Muscle of arm (tissue), 12 donors: ENCODE results near the gene SNX9. TPM values are rescaled to one million over a fixed set of nuclear protein-coding genes. Genes with fewer than 3 reads are reported as not detected.
"Not testable (repeated sequence)": the region's sequence is repeated elsewhere in the genome, so short reads cannot be mapped to it uniquely, and the experiment has no call there.

Source experiments
- DNase-seq: peaks from one replicate; pipeline ENCODE4 v3.0.0-alpha.2; 2013
- polyA plus RNA-seq, 12 donors: library from polyadenylated mRNA; unstranded; fragments of 120-200 nt; gene quantifications; one replicate each; pipeline ENCODE4 v1.2.1, GENCODE V29; 2013; ENCODE audit not compliant: insufficient read length in 12 of 12

Gene SNX9
- polyA plus RNA-seq, 12 donors: 18.6 to 33.8 (median 26.3) TPM; not detected in 1

- no peak for DNase-seq
Measured at GRCh38 chr6:157884756-157885155, 61.7 kb downstream of the SNX9 start.

- DNase-seq: no peak
Measured at GRCh38 chr6:157885211-157885788, 62.3 kb downstream of the SNX9 start.

GRCh38 chr6:157885876-157886275, 62.8 kb downstream of the SNX9 start:
- no peak for DNase-seq

GRCh38 chr6:157887892-157888291, 64.8 kb downstream of the SNX9 start:
- DNase-seq: no peak

- DNase-seq: no peak
Measured at GRCh38 chr6:157891544-157892362, 68.7 kb downstream of the SNX9 start.

- no peak for DNase-seq
Measured at GRCh38 chr6:157892363-157892877, 69.4 kb downstream of the SNX9 start.

GRCh38 chr6:157893238-157893637, 70.2 kb downstream of the SNX9 start:
- no peak for DNase-seq

GRCh38 chr6:157895585-157895984, 72.5 kb downstream of the SNX9 start:
- no peak for DNase-seq

- no peak for DNase-seq
Measured at GRCh38 chr6:157896932-157897331, 73.9 kb downstream of the SNX9 start.

- DNase-seq: no peak
Measured at GRCh38 chr6:157898169-157898568, 75.1 kb downstream of the SNX9 start.

- DNase-seq: no peak
Measured at GRCh38 chr6:157898640-157899039, 75.6 kb downstream of the SNX9 start.

GRCh38 chr6:157900262-157900661, 77.2 kb downstream of the SNX9 start:
- DNase-seq: not testable (repeated sequence)

- not testable (repeated sequence) for DNase-seq
Measured at GRCh38 chr6:157900751-157901150, 77.7 kb downstream of the SNX9 start.

- DNase-seq: no peak
Measured at GRCh38 chr6:157904999-157905398, 82.0 kb downstream of the SNX9 start.

GRCh38 chr6:157905590-157906342, 82.7 kb downstream of the SNX9 start:
- no peak for DNase-seq

- no peak for DNase-seq
Measured at GRCh38 chr6:157906537-157907061, 83.6 kb downstream of the SNX9 start.

GRCh38 chr6:157907651-157908050, 84.6 kb downstream of the SNX9 start:
- DNase-seq: no peak

GRCh38 chr6:157908369-157909281, 85.6 kb downstream of the SNX9 start:
- no peak for DNase-seq

- DNase-seq: no peak
Measured at GRCh38 chr6:157909282-157909664, 86.2 kb downstream of the SNX9 start.

GRCh38 chr6:157911278-157911677, 88.2 kb downstream of the SNX9 start:
- no peak for DNase-seq

GRCh38 chr6:157911786-157912185, 88.7 kb downstream of the SNX9 start:
- DNase-seq: no peak
